ENCODE results near the gene TSSK3.
A peak's percentile ranks its signal among the peaks of the same experiment; 100 is the strongest.

The TSSK3 gene

GRCh38 chr1:32400876-32401631, 38.7 kb downstream of the TSSK3 start:
- peak; percentile 77 for TF ChIP-seq CTCF (IDR thresholded peaks at IDR 0.05)
- Histone ChIP-seq H3K36me3 (ENCODE audit: control insufficient read depth, insufficient read depth, low read length) (no peaks in the 10 kb centered on the region), H3K27ac (no peak overlapping the region)

GRCh38 chr1:32404946-32405345, 42.6 kb downstream of the TSSK3 start:
- Histone ChIP-seq H2AFZ (no peak overlapping the region), H3K4me2 (ENCODE audit: low read length) (no peak overlapping the region), H3K36me3 (ENCODE audit: control insufficient read depth, insufficient read depth, low read length) (no peaks in the 10 kb centered on the region), H3K4me1 (no peaks in the 10 kb centered on the region), H3K27me3 (ENCODE audit: control insufficient read depth, insufficient read depth, low read length) (no peaks in the 10 kb centered on the region), H3K4me3 (ENCODE audit: low read depth, low read length) (no peak overlapping the region), H3K27ac (no peak overlapping the region), H3K9me3 (ENCODE audit: control insufficient read depth, low read length) (no peaks in the 10 kb centered on the region), H3K9ac (no peak overlapping the region), H3K79me2 (no peaks in the 10 kb centered on the region)
- no peak for TF ChIP-seq CTCF (IDR thresholded peaks at IDR 0.05)

More at GRCh38 chr1:32400876-32401631, 38.7 kb downstream of the TSSK3 start:
- H3K9me3 ChIP-seq (ENCODE audit: control insufficient read depth, low read length), result no peaks in the 10 kb centered on the region
- H3K9ac ChIP-seq, result no peak overlapping the region
- no peak overlapping the region for H3K4me3 ChIP-seq (ENCODE audit: low read depth, low read length)
- H3K27me3 ChIP-seq (ENCODE audit: control insufficient read depth, insufficient read depth, low read length), result no peaks in the 10 kb centered on the region
- H3K4me1 ChIP-seq, result no peaks in the 10 kb centered on the region
- no peak overlapping the region for H3K4me2 ChIP-seq (ENCODE audit: low read length)
- no peaks in the 10 kb centered on the region for H3K79me2 ChIP-seq
- peak overlapping the region; percentile 91 for H2AFZ ChIP-seq

- Histone ChIP-seq H2AFZ (no peak overlapping the region), H3K9me3 (ENCODE audit: control insufficient read depth, low read length) (no peaks in the 10 kb centered on the region), H3K27ac (no peak overlapping the region), H3K79me2 (no peaks in the 10 kb centered on the region), H3K4me3 (ENCODE audit: low read depth, low read length) (no peak overlapping the region), H3K36me3 (ENCODE audit: control insufficient read depth, insufficient read depth, low read length) (no peaks in the 10 kb centered on the region), H3K9ac (no peak overlapping the region), H3K4me2 (ENCODE audit: low read length) (no peak overlapping the region), H3K4me1 (no peaks in the 10 kb centered on the region), H3K27me3 (ENCODE audit: control insufficient read depth, insufficient read depth, low read length) (no peaks in the 10 kb centered on the region)
- no peak for TF ChIP-seq CTCF (IDR thresholded peaks at IDR 0.05)
Observed at GRCh38 chr1:32405672-32406467, 43.5 kb downstream of the TSSK3 start.

- H2AFZ ChIP-seq, result no peak overlapping the region
- no peaks in the 10 kb centered on the region for H3K27me3 ChIP-seq (ENCODE audit: control insufficient read depth, insufficient read depth, low read length)
- H3K4me2 ChIP-seq (ENCODE audit: low read length), result no peak overlapping the region
- TF ChIP-seq CTCF (IDR thresholded peaks at IDR 0.05), result no peak
- H3K79me2 ChIP-seq, result no peaks in the 10 kb centered on the region
- no peaks in the 10 kb centered on the region for H3K9me3 ChIP-seq (ENCODE audit: control insufficient read depth, low read length)
- no peaks in the 10 kb centered on the region for H3K36me3 ChIP-seq (ENCODE audit: control insufficient read depth, insufficient read depth, low read length)
- no peak overlapping the region for H3K4me3 ChIP-seq (ENCODE audit: low read depth, low read length)
- H3K9ac ChIP-seq, result no peak overlapping the region
- H3K27ac ChIP-seq, result no peak overlapping the region
- no peaks in the 10 kb centered on the region for H3K4me1 ChIP-seq
Observed at GRCh38 chr1:32406629-32407111, 44.3 kb downstream of the TSSK3 start.

Measured in parathyroid adenoma (tissue), 2 donors.